Large intestine (tissue), 3 donors: ENCODE measurements around the gene DLGAP1. TPM values are rescaled to one million over a fixed set of nuclear protein-coding genes. Genes with fewer than 3 reads are reported as not detected.

Experiments
- DNase-seq, 2 donors: peaks; one replicate each; pipeline versions ENCODE4 v3.0.0 to v3.0.0-alpha.2; 2013
- H3K27ac ChIP-seq: one replicate; pipeline ENCODE4 v1.5.1; 2013; ENCODE audit warnings: low read length
- H3K27me3 ChIP-seq: 2 replicates; pipeline ENCODE4 v1.6.1; 2013; ENCODE audit warnings: low read length; ENCODE audit not compliant: control insufficient read depth, insufficient read depth
- H3K36me3 ChIP-seq: 2 replicates; pipeline ENCODE4 v1.6.1; 2013; ENCODE audit warnings: low read length; ENCODE audit not compliant: control insufficient read depth, insufficient read depth
- H3K4me1 ChIP-seq: one replicate; pipeline ENCODE4 v1.6.1; 2013; ENCODE audit warnings: low read length; ENCODE audit not compliant: control insufficient read depth, insufficient read depth
- H3K4me3 ChIP-seq: one replicate; pipeline ENCODE4 v1.5.1; 2013; ENCODE audit warnings: low read length
- H3K9me3 ChIP-seq: one replicate; pipeline ENCODE4 v1.6.1; 2013; ENCODE audit warnings: mild to moderate bottlenecking, low read depth, low read length, moderate library complexity; ENCODE audit not compliant: control insufficient read depth
- WGBS: methylation state at CpG from one replicate; pipeline ENCODE4 v1.1.5; 2013; ENCODE audit warnings: low lambda C conversion rate; ENCODE audit not compliant: insufficient coverage; 5-methylcytosine and 5-hydroxymethylcytosine counted together
- polyA plus RNA-seq: library from polyadenylated mRNA; unstranded; fragments of 120-200 nt; gene quantifications from one replicate; pipeline ENCODE4 v1.2.1, GENCODE V29; 2013

DLGAP1 gene
- polyA plus RNA-seq, 1 donor, result 0.69 TPM

GRCh38 chr18:3924455-3924854 is 530.7 kb downstream of the DLGAP1 start:
- no peak for DNase-seq
- no peaks in the 10 kb centered on the region for H3K9me3 ChIP-seq
- H3K4me1 ChIP-seq, result no peaks in the 10 kb centered on the region
- no peak overlapping the region for H3K4me3 ChIP-seq
- H3K36me3 ChIP-seq, result no peaks in the 10 kb centered on the region
- 100% methylated on average over 1 of the region's 1 CpG for WGBS
- no peak overlapping the region for H3K27ac ChIP-seq
- H3K27me3 ChIP-seq, result no peaks in the 10 kb centered on the region

- no peak overlapping the region for H3K4me3 ChIP-seq
- no CpG with 5 or more reads among the region's 2 CpGs for WGBS
- H3K9me3 ChIP-seq, result no peaks in the 10 kb centered on the region
- no peaks in the 10 kb centered on the region for H3K27me3 ChIP-seq
- no peak for DNase-seq
- no peaks in the 10 kb centered on the region for H3K4me1 ChIP-seq
- H3K27ac ChIP-seq, result no peak overlapping the region
- no peaks in the 10 kb centered on the region for H3K36me3 ChIP-seq
Observed at GRCh38 chr18:3923750-3924149, 531.4 kb downstream of the DLGAP1 start.

DNA sequence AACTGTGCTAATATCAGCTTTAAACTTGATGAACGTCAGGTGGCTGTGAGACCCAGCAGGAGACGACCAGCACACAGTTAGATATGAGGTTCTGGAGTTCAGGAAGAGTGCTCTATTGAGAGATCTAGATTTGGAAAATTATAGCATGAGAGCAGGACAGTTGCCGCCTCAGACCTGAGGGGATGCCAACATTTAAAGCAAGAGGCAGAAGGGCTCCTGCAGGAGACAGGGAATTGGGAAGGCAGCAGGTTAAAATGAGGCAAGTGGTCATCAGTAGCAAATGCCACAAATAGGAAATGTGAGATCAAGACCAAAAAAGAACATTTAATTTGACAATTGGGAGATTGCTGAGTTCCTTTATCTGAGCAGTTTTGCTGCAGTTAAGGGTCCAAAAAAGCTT is 533.3 kb downstream of the DLGAP1 start:
- no peaks in the 10 kb centered on the region for H3K36me3 ChIP-seq
- H3K4me3 ChIP-seq, result no peak overlapping the region
- no peaks in the 10 kb centered on the region for H3K4me1 ChIP-seq
- DNase-seq, result no peak
- H3K27ac ChIP-seq, result no peak overlapping the region
- WGBS, result no CpG with 5 or more reads among the region's 3 CpGs
- no peaks in the 10 kb centered on the region for H3K9me3 ChIP-seq
- H3K27me3 ChIP-seq, result no peaks in the 10 kb centered on the region

DNA sequence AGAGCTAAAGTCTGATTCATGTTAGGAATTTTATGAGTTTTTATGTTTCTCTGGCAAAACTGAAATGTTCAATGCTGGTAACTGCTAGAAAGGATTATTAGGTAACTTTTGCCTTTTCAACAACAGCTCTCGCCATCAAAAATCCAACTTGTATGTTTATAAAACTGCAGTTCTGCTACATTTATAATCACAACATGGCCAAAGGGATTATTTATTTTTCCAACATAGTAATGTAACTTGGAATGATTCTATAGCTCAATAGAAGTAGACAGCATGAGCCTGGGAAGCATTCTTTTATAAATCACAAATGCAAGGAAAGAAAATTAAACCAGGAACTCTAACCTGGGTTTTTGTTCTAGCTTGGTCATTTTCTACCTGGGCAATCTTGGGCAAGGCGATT is 534.3 kb downstream of the DLGAP1 start:
- Histone ChIP-seq H3K9me3 (no peaks in the 10 kb centered on the region), H3K27ac (no peak overlapping the region), H3K4me1 (no peaks in the 10 kb centered on the region), H3K4me3 (no peak overlapping the region), H3K27me3 (no peaks in the 10 kb centered on the region), H3K36me3 (no peaks in the 10 kb centered on the region)
- WGBS, result 60% methylated on average over 1 of the region's 2 CpGs
- DNase-seq, result no peak

DNA sequence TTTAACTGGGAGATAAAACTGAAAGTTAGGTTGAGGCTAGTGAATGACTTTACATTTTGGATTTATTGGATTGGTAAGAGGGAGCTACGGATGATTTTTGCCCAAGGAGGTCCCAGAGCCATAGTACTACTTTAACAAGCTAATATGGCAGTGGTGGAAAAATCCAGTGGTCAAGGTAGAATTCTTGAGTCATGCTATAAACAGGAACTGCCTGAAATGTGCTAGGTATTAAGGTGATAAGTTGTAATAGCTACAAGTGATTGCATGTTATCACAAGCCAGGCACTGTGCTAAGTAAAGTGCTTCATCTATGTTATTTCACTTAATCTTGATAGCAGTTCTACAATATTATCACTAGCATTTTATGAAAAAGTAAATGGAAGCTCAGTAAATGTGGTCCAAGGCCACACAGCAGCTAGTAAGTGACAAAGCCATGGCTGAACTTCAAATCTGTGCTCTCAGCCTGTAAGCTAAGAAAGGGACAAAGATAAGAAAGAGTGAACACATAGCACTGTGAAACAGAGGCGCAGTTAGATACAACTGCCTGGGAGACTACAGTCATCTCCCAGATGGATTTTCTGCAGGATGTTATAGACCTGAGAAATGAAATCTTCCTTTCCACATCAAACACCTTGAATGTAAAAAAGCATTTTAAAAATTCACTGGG is 535.6 kb downstream of the DLGAP1 start:
- Histone ChIP-seq H3K27me3 (no peaks in the 10 kb centered on the region), H3K27ac (no peak overlapping the region), H3K4me1 (no peaks in the 10 kb centered on the region), H3K9me3 (no peaks in the 10 kb centered on the region), H3K4me3 (no peak overlapping the region), H3K36me3 (no peaks in the 10 kb centered on the region)
- WGBS, result no CpG with 5 or more reads among the region's 2 CpGs
- DNase-seq, result peak in 1 of 2 donors; percentile 13

- no peak overlapping the region for H3K4me3 ChIP-seq
- H3K9me3 ChIP-seq, result no peaks in the 10 kb centered on the region
- no CpG with 5 or more reads among the region's 7 CpGs for WGBS
- no peaks in the 10 kb centered on the region for H3K27me3 ChIP-seq
- no peak for DNase-seq
- H3K4me1 ChIP-seq, result no peaks in the 10 kb centered on the region
- H3K27ac ChIP-seq, result no peak overlapping the region
- H3K36me3 ChIP-seq, result no peaks in the 10 kb centered on the region
Observed at GRCh38 chr18:3916082-3916481, 539.0 kb downstream of the DLGAP1 start.

- Histone ChIP-seq H3K27ac (no peak overlapping the region), H3K4me3 (no peak overlapping the region), H3K4me1 (no peaks in the 10 kb centered on the region), H3K36me3 (no peaks in the 10 kb centered on the region), H3K9me3 (no peaks in the 10 kb centered on the region), H3K27me3 (no peaks in the 10 kb centered on the region)
- no CpG with 5 or more reads among the region's 2 CpGs for WGBS
- no peak for DNase-seq
Observed at GRCh38 chr18:3914833-3915610, 540.1 kb downstream of the DLGAP1 start.

GRCh38 chr18:3914109-3914508 is 541.0 kb downstream of the DLGAP1 start:
- no peaks in the 10 kb centered on the region for H3K27me3 ChIP-seq
- no peaks in the 10 kb centered on the region for H3K4me1 ChIP-seq
- no peak for DNase-seq
- H3K27ac ChIP-seq, result no peak overlapping the region
- no CpG with 5 or more reads among the region's 3 CpGs for WGBS
- H3K9me3 ChIP-seq, result no peaks in the 10 kb centered on the region
- no peak overlapping the region for H3K4me3 ChIP-seq
- H3K36me3 ChIP-seq, result no peaks in the 10 kb centered on the region

DNA sequence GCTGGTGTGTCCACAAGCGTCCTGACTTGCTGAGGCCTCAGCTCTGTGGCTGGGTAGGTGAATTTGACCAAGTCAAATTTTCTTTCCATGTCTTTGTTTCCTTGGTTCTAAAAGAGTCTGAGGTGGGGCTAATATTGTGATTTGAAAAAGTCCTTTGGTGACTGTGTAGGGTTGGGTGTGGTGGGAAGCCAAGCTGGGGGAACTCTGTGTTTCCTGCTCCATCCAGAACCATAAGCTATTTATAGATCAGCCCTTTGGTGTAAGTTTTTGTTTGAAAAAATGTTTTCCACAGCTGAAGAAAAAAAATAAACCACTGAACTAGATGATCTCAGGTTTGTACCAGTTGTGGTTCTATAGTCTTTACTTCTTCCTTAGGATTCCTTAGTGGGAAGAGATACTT is 542.4 kb downstream of the DLGAP1 start:
- no peaks in the 10 kb centered on the region for H3K36me3 ChIP-seq
- no peaks in the 10 kb centered on the region for H3K4me1 ChIP-seq
- no peaks in the 10 kb centered on the region for H3K9me3 ChIP-seq
- no peaks in the 10 kb centered on the region for H3K27me3 ChIP-seq
- no peak for DNase-seq
- WGBS, result no CpG with 5 or more reads among the region's 1 CpG
- H3K4me3 ChIP-seq, result no peak overlapping the region
- H3K27ac ChIP-seq, result no peak overlapping the region

DNA sequence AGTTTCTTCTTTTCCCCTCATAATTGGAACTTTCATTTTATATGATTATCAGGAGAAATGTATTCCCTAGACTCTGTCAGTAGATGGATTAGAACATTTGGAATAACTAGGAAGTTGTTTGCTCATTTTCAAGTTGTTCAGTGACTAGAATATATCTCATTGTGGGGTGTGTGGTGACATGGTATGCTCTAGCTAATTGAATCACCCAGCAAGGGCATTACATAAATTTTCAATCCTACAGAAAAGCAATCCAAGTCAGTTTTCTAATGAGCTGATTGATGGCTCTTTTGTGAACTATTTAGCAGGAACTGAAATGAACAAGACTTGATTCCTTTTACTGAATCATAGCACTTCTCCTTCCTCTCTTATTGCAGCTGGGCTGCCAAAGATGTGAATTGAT is 543.7 kb downstream of the DLGAP1 start:
- no peaks in the 10 kb centered on the region for H3K36me3 ChIP-seq

GRCh38 chr18:3910512-3910911 is 544.6 kb downstream of the DLGAP1 start:
- Histone ChIP-seq H3K4me3 (no peak overlapping the region), H3K4me1 (peaks cover 2% of the 10 kb centered on the region), H3K9me3 (no peaks in the 10 kb centered on the region), H3K36me3 (no peaks in the 10 kb centered on the region), H3K27ac (no peak overlapping the region), H3K27me3 (no peaks in the 10 kb centered on the region)
- DNase-seq, result no peak
- WGBS, result 80% methylated on average over 2 of the region's 4 CpGs

More for the DNA sequence above, 543.7 kb downstream of the DLGAP1 start:
- H3K27ac ChIP-seq, result no peak overlapping the region
- no peaks in the 10 kb centered on the region for H3K4me1 ChIP-seq
- no peaks in the 10 kb centered on the region for H3K27me3 ChIP-seq
- no peaks in the 10 kb centered on the region for H3K9me3 ChIP-seq
- H3K4me3 ChIP-seq, result no peak overlapping the region
- DNase-seq, result no peak
